HG02884 (cell line): ENCODE data around the gene SLC25A19.

Experiments used
- ATAC-seq: cut with Tn5 transposase; IDR thresholded peaks from one replicate; pipeline ENCODE4 v1.9.1; 2021; ENCODE audit warnings: mild to moderate bottlenecking, moderate library complexity; ENCODE audit not compliant: unreplicated experiment

Gene SLC25A19

DNA sequence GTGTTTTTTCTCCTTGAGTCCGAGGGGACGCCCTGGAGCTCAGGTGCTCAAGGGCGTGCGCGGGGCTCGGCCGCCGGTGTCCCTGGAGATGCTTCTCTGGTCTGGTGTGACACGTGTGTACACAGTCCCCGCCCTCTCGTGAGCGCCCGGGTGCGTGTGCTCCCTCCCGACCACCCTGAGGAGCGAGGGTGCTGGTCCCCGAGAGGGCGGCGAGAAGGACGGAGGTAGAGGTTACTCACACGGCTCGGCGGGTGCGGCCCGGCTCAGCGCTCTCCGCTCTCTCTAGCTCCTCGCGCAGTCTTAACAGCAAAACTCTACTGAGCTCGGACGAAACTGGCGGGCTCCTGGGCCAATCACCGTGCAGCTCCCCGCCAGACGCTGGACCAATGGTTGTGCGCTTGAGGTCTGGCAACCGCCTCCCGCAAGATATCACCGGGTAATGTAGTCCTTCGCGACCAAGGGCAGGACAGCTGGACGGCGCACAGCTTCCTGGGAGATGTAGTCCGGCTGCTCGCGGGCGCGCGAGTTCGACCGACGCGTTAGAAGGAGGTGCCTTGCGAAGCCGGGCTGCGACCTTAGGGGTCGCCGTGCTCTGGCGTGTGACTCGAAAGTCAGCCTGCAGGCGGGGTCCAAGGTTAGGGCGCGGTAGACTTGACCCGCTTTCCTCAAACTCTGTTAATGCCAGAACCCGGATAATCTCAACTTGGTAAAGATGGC, at the start of gene SLC25A19:
Gene SLC25A19, minus strand, starts transcription at position 319 of the 717 bp plus-strand sequence. CDS start 2,669 bp downstream, outside the sequence.
- ATAC-seq = peak; percentile 89

DNA sequence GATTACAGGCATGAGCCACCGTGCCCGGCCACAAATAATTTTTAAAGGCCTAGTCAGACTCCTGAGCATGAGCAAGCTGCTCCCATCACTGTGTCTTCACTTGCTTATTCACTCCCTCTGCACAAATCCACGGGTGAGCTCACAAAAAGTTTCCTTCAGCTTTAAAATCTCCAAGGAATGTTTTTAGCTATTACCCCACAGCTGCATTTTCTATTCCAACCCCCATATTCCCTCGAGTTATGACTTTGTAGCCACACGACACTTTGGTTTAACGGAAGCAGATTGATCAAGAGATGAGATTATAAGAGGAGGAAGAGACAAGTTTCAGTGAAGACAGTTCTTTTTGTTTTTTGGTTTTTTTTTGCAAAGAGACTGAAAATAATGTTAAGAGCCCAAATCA, 49.1 kb upstream of the SLC25A19 start:
- no peak for ATAC-seq

DNA sequence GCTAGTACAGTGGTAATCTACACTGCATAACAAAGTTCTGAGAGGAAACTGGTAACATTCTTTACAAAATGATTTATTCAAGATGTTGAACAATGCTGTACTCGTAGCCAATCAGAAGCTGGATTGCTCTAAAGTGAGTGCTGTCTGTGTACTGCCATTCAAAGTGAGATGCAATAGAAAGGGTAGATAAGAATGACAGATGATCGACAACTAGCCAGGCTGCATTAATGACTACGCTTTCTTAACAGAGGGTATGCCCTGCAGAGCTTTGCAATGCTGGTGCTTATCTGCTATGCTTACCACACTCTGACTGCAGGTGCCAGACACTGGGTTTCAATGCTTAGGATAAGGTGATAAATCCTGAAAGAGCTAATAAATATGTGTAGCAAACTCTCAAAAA, 46.1 kb upstream of the SLC25A19 start:
- ATAC-seq = no peak

DNA sequence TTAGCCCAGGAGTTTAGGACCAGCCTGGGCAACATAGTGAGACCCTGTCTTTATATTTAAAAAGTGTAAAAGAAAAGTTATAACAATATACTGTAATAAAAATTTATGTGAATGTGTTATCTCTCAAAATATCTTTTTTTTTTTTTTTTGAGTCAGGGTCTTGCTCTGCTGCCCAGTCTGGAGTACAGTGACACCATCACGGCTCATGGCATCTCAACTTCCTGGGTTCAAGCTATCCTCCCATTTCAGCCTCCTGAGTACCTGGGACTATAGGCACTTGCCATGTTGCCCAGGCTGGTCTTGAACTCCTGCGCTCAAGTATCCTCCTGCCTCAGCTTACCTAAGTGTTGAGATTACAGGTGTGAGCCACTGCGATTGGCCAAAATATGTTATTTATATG, 45.5 kb upstream of the SLC25A19 start:
- no peak for ATAC-seq

DNA sequence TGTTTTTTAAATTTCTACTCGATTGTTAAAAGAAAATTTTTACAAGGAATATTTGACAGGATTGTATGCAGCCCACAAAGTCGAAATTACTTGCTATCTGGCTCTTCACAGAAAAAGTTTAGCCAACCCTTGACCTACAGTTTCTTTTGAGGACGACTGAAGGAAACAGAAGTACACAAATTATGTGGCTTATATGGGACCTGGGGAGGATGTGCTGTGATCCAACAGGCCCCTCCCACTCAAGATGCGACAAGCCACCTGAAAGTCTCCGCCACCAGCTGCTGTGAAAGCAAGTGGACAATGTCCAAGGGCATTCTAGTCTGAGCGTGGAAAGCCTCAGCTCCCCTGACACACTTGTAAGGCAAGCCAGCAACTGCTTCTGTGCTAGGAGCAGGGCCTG, 42.4 kb upstream of the SLC25A19 start:
- ATAC-seq = no peak

DNA sequence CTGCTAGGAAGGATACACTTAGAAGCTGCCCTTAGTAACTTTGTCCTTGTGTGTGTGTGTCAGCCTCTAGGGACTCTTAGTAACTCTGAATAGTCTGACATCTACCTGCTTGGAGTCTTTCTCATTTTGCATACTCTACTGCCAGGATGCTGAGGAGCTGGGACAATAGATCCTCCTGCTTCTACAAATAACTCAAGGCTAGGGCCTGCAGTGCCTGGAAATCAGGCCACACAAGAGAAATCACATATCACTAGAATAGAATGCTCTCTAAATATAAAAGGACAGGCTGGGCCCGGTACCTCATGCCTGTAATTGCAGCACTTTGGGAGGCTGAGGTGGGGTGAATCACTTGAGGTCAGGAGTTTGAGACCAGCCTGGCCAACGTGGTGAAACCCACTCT, 38.5 kb upstream of the SLC25A19 start:
- ATAC-seq = no peak

DNA sequence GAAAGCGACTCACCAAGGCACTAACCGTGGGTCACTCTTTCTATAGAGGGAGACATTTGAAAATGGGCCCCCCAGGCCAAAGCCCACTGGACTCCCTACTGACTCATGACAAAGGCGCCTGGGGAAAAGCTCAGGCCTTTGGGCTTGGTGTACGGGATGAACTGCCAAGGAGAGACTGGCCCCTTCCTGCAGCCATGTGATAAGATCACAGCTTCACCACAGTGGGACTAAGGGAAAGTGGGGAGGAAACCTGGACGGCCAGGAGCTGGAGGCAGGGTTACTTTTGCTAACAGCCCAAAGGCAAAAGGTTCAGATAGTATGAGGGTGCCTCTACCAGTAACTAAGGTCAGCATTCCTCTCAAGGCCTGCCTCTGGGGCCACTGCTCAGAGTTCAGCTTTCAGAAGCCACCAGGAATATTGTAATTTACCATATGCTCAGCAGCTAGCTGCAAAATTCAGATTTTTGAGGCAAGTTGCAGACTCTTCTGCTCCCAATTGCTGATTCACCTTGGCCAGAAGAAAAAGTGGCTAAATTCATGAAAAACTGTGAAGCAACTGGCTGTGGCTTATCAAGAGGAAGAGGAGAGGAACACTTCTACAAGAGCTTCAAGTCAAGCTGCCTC, 37.1 kb upstream of the SLC25A19 start:
- ATAC-seq = no peak

DNA sequence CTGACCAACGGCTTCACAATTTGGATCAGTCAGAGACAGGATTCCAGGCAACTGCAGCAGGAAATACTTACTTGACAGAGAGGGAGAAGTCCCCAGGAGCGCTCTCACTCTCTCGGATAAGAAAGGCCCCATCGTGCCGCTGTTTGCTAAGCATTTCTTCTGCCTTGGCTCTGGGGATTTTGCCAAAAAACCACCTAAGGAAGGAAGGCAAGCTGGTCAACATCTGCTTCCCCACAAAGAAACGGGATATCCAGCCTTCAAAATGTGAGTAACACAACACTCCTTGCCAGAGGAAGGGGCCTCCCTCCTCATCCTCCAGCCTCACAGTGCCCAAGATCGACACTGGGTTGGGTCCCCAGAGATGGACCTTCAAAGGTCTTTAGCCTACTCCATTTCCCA, 36.6 kb upstream of the SLC25A19 start:
- ATAC-seq = no peak

DNA sequence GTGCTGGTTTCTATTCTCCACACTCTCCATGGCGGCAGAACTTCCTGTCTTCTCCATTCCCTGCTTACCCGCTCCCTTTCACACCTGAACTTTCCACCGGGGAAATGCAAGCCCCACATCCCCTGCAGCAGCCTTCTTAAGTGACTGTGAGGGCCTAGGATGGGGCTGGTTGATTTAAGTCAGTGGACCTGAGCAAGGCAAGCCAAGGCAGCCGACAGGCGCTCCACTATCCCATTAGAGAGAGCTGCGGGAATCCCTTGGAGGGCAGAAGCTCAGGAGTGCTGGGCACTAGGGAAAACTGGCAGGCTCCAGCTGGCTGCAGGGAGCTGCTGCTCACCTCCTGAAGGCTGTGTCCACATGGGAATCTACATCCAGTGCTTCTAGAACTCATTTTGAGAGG, 36.1 kb upstream of the SLC25A19 start:
- no peak for ATAC-seq

DNA sequence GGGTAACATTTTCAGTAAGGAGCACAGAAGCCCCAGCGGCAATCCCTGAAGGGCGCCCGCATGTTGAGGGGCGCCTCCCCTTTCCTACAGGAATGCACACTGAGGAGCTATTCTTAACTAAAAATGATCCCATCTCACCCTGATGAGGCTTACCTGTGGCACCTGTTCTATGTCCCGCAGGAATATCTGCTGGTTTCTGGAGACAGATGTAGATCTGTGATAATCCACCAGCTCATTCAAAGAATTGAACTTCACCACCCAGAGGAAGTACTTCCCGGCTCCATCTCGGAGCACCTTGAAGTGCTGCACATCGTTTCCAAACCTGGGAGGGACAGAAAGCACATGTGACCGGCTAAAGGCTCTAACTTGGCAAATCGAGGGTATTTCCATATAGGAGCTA, 32.3 kb upstream of the SLC25A19 start:
- no peak for ATAC-seq

DNA sequence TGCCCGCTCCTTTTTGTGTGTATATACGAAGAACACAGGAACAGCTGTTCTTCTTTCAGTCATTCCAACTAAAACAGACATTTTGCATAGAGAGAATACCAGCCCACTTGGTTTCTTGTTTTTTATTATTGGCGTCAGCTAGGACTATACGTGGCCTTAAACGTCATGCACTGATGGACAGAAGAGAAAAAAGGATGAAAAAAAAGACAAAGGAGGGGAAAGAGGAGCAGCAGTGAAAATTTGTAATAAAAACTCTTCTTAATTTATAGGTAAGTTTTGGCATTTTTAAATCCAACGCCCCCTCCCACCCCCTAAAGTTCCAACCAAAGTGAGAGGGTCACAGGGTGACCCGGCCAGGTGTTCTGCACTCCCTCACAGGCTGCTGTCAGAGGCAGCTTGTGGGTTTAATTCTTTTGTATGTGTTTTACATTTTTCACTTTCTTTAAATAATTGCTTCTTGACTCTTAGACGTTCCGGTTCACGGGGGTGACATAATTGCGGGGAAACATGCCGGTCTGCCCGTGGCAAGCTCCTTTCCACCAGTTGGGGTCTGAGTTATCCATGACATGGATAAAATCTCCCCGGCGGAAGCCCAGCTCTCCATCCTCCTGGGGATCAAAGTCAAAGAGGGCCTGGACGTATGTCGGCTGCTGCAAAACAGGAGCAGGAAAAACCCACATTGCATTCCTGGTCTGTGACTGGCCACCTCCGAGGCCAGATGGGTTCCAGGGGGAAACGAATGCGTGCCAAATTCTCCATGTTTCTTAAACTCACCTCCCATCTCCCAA, 30.9 kb upstream of the SLC25A19 start:
- ATAC-seq = no peak

DNA sequence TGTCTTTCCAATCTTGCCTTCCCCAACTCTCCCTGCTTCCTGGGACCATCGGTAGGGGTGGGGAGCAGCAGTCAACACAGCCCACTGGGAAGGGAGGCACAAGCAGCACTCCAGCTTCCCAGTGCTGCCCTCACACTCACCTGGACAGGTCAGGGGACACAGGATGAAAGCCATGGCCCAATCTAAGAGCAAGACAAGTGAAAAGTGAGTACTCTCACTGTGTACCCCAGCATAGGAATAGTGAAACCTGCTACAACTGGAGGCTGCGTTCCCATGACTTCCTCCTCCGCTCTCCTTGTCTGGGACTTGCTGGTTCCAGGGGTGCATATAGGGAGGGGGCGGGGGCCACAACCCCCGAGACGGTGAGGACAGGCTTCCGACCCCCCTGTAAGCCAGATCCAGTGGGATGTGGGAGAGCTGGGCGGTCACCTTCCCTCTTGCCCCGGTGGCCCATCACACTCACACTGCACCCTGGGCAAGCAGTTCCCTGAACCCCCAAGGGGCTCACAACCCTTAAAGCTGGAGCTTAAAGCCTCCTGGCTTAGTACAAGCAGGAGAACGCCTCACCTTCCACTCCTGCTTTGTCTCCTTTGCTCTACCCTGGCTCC, 29.5 kb upstream of the SLC25A19 start:
- ATAC-seq = no peak

DNA sequence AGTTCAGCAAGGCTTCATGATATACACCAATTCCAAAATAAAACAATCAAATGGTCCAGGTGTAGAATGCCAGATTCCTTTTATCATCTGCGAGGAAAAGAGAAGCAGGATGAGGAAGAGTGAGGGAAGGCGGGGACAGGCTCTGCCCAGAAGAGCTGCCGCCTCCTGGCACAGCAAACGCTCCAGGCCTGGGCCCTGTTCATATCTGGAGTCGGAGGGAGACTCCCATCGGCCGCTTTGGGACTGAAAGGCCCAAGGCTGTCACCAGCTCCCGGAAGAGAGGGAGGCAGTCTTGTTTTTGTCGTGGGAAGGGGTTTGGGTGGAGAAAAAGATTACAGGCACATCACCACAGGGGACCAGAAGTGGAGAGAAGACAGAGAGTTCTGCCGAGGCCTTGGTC, 29.0 kb upstream of the SLC25A19 start:
- no peak for ATAC-seq

DNA sequence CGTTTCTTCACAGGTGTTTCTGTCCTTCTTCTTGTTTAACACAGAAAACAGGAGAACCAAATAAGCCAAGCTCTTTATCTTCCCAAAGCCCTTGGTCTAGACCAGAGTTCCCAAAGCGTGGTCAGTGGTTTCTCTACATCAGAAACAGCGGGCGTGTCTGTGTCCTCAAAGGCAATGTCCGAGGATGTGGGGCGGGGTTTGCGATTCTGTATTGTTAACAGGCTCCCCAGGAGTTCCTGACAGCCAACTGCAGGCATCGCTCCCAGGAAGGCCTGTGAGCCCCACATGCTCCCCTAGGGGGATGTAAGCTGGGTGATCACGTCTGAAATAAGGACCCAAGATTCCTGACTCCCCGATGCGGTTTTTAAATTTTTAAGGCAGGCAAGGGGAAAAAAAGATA, 28.4 kb upstream of the SLC25A19 start:
- no peak for ATAC-seq

DNA sequence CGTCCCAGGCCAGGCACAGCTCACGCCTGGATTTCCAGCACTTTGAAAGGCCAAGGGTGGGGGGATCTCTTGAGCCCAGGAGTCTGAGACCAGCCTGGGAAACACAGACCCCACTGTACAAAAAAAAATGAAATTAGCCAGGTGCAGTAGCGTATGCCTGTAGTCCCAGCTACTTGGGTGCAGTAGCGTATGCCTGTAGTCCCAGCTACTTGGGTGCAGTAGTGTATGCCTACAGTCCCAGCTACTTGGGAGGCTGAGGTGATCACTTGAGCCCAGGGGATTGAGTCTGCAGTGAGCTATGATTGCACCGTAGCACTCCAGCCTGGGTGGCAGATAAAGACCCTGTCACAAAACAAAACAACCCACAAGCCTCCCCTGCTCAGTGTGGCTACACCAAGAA, 27.0 kb upstream of the SLC25A19 start:
- no peak for ATAC-seq

DNA sequence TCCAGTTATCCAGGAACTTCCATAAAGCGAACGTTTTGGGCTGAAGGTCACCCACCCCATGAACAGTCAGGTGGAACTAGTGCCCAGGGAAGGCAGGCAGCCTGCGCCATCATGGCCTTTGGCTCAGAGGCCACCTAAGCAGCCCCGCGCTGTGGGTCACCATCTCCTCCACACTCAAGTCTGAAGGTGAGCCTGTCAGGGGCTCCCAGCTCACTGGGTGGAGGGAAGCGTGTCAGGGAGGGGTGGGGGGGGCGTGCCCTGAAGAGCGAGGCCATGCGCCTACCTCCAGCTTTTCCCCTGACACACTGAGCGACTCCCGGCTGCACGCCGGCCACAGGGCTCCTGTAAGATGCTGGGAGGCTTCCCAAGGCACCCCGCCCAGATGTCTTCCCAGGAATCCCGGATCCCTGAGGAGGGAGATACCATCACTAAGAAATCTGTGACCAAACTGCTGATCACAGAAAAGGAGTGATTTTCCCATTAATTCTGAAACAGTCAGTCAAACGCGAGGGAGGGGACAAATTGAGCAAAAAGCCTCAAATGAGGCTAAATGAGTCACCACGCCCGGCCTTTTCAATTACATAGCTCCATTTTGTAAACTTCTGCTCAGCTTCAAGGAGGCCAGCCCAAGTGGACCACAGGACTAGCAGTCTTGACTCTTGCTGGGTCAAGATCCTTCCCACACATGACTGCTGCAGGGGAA, 26.5 kb upstream of the SLC25A19 start:
- no peak for ATAC-seq

DNA sequence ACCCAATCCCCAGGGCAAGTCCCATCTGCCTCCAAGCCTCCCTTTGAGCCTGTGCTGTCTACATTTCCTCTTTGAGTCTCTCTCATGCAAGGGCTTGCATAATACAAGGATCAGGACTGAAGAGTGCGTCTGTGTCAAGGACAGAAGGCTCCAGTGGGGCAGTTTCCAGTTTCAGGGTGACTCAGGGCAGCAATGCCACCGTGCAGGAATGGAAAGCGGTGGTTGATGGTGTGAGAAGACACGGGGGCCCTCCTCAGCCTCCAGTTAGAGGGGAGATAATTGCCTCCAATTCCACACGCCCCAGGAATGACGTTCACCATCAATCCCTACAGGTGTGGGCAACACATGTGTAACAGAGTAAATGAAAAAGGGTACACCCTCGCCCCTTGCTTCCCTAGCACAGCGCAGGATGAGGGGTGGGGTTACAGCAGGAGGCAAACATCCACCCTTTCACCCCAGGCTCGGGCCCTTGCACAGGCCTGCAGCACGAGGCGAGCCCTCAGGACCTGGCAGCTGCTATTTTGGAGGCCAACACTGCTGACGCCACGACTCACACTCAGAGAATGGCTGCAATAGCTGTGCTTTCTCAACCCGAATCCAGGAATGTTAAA, 24.8 kb upstream of the SLC25A19 start:
- no peak for ATAC-seq

DNA sequence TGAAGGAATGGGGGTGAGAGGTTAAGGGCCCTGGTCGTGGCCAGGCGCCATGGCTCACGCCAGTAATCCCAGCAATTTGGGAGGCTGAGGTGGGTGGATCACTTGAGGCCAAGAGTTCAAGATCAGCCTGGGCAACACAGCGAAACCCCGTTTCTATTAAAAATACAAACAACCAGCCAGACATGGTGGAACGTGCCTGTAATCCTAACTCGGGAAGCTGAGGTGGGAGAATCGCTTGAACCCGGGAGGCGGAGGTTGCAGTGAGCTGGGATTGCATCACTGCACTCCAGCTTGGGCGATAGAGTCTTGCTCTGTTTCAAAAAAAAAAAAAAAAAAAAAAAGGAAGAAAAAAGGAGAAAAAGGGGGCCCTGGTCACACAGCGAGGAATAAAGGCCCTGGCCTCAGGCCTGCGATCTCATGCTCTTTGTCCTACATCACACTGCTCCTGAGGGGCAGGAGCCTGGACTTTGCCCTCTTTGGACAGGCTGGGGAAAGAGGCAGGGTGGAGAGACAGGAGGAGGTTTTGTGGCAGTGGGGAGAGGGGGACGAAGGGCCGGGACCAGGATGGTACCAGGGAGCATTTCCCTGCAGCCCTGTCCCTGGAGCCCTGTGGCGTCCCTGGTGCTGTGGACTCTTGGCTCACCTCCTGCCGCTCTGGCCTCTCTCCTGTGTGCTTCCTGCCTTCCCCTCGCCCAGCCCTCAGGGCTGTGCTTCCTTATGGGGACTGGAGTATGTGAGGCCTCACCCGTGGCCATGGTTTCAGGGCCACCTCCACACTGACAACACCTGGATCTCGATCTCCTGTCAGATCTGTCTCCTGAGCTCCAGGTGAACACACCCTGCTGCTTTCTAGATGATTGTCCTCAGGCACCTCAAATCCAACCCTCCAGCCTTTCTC, 19.7 kb upstream of the SLC25A19 start:
- ATAC-seq = no peak

DNA sequence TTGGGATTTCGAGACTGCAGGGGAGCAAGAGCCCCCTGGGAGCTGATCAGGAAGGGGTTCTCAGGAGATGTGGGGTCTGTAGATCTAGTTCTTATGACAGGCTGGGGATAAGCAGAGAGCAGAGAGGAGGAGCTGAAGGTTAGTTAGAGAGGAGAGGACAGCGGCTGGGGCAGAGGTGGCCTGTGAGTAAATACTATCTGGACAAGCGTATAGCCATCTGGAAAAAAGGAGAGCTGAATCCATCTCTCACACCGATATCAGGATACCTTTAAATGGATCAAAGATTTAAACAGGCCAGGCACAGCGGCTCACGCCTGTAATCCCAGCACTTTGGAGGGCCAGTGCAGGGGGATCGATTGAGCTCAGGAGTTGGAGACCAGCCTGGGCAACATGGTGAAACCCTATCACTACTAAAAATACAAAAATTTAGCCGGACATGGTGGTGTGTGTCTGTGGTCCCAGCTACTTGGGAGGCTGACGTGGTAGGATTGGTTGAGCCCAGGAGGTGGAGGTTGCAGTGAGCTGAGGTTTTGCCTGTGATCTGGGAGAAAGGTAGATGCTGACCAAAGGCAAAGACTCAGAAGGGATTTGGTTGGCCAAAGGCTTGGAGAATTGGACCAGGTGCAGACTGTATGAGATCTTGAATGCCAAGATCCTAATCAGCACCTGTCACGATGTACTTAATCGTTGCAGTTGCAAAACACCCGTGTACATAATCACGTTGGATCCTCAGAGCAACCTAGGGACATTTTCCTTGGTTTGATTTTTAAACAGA, 18.9 kb upstream of the SLC25A19 start:
- ATAC-seq = no peak
